GM12873 (cell line): ENCODE results near the gene CASP10.

Experiments used
- CTCF ChIP-seq: IDR thresholded peaks from 2 replicates; pipeline ENCODE4 v1.5.1; 2012; ENCODE audit warnings: low read depth, mild to moderate bottlenecking, moderate library complexity, low read length, control low read depth; ENCODE audit not compliant: insufficient read depth; ENCODE audit errors: missing control alignments

Gene CASP10

GRCh38 chr2:201246280-201246679 lies 63.3 kb downstream of the CASP10 start:
- TF ChIP-seq CTCF = no peak

GRCh38 chr2:201248288-201248844 lies 65.4 kb downstream of the CASP10 start:
- no peak for TF ChIP-seq CTCF

- TF ChIP-seq CTCF = no peak
These were observed 66.9 kb downstream of the CASP10 start for GRCh38 chr2:201249889-201250288.

- no peak for TF ChIP-seq CTCF
These were observed 67.8 kb downstream of the CASP10 start for GRCh38 chr2:201250741-201251140.

- TF ChIP-seq CTCF = no peak
These were observed 71.3 kb downstream of the CASP10 start for GRCh38 chr2:201254081-201254730.

- TF ChIP-seq CTCF = no peak
These were observed 72.6 kb downstream of the CASP10 start for GRCh38 chr2:201255408-201256033.

GRCh38 chr2:201256082-201256481 lies 73.1 kb downstream of the CASP10 start:
- no peak for TF ChIP-seq CTCF
